Activated CD4-positive, alpha-beta T cell treated with anti-CD3 and anti-CD28 coated beads, Interleukin-2, Interleukin-6, amounts not matched to agents 100 ng/mL and 50 ng/mL, durations not matched to agents 16 hours and 8 hours (primary cell): ENCODE data around the gene SRSF7.
"Not testable (repeated sequence)": the region's sequence is repeated elsewhere in the genome, so short reads cannot be mapped to it uniquely, and the experiment has no call there.

ENCODE experiments used
- DNase-seq: peaks from one replicate; pipeline ENCODE4 v3.0.0-alpha.2; 2020

SRSF7 gene

DNA sequence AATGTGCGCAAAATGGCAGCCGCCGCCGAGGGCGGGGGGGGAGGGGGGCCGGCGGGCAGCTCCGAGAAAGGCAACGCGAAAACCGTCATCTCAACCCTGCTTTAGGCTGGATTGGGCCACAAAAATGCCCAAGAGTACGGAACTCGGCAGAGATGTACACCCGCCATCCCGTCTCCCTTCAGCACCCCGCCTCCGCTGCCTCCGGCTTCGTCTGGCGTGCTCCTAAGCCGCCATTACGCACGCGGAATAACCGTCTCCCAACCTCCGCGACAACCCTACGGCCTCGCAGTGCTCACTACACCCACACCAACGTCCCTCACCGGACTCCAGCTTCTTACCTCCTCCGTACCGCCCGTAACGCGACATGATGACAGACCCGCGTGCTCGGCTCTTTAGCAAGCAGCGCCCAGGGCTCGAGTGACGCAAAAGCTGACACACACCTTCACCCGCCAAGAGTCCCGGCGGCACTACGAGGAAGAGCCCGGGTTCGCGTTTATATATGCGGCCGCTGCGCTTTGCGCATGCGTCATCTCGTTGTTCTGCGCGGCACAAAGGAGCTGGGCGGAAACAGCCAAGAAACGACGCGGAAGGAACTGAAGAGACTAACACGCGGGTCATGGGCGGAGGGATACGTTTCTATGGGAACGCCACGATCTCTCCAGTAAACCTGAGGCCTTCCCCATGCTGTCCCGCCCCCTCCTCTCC, at the start of gene SRSF7:
Gene SRSF7, minus strand, starts transcription at position 471 of the 705 bp plus-strand sequence. Its CDS starts 105 bp downstream, at position 366.
- DNase-seq: peak; percentile 99

DNA sequence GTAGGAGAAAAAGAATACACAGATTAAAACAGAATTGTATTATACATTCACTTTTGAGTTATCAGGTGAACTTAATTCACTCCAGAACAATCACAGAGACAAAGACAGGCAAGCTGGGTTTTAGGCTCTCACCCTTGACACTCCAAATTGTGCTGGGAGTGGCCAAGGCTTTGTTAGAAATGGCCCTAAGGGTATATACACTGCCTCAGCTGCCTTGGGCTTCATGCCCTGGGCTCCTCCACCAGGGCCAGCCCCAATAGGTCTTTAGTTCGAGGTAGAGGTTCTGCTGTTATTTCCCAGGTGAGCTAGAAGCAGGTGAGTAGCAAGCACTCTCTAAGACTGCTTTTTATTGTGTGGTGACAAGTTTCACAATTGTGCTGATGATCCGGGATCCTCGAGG, 46.8 kb upstream of the SRSF7 start:
- DNase-seq: no peak

DNA sequence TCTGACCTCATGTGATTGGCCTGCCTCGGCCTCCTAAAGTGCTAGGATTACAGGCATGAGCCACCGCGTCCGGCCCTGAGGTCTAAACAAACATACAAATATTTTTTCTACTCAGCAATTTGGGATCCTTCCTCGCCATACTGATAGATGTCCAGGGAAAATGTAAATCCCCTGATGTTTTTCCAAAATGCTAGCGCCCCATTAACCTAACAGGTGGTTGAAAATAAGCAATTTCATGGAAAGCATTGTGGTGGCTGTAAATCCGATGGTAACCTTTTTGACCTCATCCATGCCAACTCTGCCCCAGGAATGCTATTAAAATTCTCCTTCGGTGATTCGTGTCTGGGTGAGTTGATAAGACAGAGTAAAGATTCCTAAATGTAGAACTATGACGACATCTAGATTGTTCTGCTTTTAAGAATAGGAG, 46.1 kb upstream of the SRSF7 start:
- DNase-seq: no peak

DNA sequence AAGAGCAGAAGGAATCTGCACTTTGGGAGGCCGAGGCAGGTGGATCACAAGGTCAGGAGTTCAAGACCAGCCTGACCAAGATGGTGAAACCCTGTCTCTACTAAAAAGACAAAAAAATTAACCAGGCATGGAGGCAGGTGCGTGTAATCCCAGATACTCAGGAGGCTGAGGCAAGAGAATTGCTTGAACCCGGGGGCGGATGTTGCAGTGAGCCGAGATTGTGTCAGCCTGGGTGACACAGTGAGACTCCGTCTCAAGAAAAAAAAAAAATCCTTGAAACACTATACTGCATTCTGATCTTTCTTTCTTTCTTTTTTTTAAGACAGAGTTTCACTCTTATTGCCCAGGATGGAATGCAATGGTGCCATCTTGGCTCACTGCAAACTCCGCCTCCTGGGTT, 43.9 kb upstream of the SRSF7 start:
- not testable (repeated sequence) for DNase-seq

DNA sequence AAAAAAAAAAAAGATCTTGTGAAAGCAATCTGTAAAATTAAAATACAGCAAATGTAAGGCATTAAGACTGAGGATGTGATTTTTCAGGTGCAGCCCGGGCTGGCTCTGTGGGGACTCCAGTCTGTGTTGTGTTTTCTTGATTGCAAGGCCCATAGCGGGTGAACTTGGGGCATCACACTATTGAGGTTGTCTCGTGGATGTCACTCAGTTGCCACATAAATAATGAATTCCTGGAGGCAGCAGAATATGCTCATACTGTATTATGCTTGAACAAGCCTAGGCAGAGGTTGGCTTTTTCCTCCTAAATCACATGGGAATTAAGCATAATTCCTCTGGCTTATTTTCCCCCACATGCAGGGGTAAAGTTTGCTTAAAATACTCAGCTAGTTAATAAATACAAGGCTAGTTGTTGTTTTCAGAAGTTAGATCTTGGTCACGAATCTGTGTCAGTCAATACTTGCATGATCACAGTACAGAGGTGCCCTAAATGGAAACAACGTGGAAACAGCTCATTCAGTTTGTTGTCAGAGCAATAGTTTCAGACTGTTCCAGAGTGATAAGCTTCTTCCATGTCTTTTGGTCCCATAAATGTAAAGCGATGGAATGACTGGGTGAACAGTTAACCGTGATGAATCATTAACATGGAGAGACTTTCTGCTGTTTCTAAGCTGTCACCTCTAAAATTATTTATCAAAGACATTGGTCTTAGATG, 43.2 kb upstream of the SRSF7 start:
- no peak for DNase-seq

DNA sequence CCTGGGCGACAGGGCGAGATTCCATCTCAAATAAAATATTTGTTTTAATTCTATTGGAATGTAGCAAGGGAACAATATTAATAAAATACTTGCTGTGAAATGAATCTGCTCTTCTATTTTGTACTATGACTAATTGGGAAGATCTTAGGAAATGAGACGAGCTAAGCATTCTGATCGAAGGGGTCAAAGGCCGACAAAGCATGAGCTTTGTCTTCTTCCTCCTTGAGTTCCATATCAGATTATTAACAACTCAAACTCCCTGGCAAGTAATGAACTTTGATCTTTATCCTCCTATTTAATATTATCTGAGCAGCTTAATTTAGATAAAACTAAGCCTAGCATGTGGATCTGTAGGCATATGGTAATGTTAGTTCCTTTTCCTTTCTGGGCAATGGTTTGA, 42.4 kb upstream of the SRSF7 start:
- DNase-seq: no peak

DNA sequence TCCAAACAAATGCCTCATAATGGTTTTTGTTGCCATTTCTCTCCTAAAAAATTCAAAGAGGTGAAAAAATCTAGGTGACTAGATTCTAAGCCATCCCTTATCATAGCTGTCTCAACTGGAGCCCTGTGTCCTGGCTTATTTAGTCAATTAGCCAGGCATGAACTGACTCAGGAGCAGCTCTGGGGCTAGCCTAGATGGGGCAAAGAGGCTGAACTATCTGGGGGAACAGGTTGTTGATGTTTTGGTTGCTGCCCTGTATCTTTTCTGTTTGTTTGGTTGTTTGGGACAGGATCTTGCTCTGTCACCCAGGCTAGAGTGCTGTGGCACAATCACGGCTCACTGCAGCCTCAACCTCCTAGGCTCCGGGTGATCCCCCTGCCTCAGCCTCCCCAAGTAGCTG, 41.6 kb upstream of the SRSF7 start:
- DNase-seq: no peak

DNA sequence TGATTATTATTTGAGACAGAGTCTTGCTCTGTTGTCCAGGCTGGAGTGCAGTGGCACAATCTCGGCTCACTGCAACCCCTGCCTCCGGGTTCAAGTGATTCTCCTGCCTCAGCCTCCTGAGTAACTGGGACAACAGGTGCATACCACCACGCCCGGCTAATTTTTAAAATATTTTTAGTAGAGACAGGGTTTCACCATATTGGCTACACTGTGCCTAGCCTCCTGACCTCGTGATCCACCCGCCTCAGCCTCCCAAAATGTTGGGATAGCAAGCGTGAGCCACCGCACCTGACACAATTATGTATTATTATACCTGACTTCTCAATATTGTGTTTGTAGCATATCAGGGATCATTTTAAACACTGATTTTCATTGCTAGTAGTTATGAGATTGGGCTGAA, 41.2 kb upstream of the SRSF7 start:
- DNase-seq: not testable (repeated sequence)

DNA sequence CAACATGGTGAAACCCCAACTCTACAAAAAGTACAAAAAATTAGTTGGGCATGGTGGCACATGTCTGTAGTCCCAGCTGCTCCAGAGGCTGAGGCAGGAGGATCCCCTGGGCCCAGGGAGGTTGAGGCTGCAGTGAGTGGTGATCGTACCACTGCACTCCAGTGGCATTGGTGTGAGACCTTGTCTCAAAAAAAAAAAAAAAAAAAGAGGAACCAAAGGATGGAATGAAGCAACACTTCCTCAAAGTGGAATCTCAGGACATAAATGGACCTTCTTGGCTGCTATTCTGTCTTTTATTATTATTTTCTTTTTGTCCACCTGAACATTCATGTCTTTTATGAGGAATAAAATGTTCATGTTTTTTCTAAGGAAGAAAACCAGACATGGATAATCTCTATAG, 40.6 kb upstream of the SRSF7 start:
- no peak for DNase-seq

DNA sequence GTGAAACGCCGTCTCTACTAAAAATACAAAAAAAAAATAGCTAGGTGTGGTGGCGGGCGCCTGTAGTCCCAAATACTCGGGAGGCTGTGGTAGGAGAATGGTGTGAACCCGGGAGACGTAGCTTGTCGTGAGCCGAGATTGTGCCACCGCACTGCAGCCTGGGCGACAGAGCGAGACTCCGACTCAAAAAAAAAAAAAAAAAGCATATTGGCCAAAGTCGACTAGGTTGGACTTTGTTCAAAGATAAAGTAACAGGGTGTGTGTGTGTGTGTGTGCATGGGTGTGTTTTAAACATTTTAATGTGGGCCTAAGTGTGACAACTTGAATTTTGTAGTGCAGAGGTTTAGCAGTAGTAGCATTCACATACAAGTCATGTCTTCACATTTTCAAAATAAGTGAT, 38.5 kb upstream of the SRSF7 start:
- DNase-seq: no peak

DNA sequence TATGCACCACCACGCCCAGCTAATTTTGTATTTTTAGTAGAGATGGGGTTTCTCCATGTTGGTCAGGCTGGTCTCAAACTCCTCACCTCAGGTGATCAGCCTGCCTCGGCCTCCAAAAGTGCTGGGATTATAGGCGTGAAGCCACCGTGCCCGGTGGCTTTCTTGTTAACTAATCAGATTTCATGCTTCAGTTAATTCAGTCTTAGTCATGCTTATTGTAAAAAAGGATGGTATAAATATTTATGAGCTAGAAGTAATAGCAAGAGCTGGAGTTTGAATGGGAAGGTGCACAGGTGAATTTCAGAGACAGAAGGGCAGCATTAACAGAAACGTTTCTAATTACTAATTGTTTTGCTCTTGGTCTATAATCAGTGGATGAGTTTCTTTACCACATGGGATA, 37.1 kb upstream of the SRSF7 start:
- no peak for DNase-seq

DNA sequence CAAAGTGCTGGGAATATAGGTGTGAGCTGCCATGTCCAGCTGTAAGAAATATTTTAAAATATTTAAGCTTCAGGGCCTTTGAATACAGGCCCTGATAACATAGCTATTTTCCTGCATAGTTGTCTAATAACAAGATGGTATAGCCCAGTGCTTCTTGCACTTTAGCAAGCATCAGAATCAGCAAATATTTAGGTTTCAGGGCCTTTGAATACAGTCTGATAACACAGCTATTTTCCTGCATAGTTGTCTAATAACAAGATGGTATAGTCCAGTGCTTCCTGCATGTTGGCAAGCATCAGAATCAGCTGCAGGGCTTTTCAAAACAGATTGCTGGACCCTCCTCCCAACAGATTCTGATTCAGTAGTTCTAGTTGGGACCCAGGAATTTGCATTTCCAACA, 32.4 kb upstream of the SRSF7 start:
- DNase-seq: no peak

DNA sequence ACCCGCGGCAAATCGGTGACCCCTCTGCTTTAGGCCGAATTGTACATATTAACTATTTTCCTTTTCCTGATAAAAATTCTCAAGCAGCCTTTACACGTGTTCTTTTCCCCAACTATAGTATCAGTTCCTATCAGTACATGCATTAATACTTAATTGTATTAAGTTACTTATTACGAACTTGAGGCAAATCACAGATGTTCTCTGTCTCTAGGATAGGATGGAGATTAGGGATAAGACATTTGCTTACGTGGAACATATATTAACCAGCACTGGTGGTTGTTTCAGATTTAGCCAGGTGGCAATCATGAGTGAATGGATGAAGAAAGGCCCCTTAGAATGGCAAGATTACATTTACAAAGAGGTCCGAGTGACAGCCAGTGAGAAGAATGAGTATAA, 27.5 kb upstream of the SRSF7 start:
- DNase-seq: peak; percentile 9

DNA sequence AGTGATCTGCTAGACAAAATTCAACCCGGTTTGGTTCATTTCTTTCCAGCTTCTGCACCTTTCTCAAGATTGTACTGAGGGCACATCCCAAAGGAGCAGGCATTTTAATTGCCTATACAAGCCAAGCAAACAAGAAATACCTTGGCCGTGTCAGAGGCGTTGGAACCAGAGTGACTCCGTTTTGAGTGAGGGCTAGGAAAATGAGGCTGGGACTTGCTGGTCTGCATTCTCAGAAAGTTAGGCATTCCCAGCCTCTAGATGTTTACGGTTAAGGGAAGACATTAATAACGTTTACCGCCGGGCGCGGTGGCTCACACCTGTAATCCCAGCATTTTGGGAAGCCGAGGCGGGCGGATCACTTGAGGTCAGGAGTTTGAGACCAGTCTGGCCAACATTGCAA, 25.4 kb upstream of the SRSF7 start:
- no peak for DNase-seq

DNA sequence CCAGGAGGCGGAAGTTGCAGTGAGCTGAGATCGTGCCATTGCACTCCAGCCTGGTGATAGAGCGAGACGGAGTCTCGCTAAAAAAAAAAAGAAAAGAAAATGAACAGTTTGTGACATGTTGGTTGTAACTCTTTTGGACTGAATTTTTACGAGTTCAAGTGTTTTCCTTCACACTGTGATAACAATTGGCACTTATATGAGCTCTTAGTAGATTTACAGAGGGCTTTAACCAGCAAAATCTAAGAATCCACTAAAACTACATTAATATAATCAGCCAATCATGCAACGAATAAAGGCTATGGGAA, 24.7 kb upstream of the SRSF7 start:
- no peak for DNase-seq

DNA sequence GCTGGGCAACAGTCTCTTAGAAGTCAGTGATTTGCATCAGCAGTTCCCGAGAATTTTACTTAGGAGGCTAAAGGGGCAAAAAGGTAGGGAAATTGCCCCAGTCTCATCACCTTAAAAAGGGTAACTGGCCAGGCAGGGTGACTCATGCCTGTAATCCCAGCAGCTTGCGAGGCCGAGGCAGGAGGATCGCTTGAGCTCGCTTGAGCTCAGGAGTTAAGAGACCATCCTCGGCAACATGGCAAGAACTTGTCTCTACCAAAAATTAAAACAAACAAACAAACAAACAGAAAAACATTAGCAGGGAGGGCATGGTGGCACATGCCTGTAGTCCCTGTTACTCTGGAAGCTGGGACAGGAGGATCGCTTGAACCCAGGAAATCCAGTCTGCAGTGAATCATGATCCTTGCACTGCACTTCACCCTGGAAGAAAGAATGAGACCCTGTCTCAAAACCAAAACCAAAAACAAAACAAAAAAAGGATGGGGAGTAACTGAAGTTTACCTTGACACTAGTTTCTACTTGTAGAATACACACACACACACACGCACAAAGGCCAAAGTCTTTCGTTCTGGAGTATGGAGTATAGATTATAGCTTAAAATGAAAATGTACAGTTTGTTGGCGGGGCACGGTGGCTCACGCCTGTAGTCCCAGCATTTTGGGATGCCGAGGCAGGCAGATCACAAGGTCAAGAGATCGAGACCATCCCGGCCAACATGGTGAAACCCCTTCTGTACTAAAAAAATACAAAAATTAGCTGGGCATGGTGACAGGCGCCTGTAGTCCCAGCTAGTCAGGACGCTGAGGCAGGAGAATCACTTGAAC, 24.1 kb upstream of the SRSF7 start:
- DNase-seq: no peak

DNA sequence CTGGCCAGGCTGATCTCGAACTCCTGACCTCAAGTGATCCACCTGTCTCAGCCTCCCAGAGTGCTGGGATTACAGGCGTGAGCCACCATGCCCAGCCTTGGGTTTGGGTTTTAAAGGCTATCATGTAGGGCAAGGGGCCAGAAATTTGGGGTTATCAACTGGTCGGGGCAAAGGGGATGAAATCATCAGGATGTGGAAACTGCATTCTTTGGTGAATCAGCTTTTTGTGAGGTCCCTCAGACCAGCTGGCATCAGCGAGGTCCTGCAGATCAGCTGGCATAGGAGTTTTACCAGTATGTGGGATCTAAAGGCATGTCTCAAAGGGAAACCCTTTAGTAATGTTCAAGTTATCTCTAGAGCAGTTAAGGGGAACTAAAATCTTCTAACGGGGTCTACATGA, 20.5 kb upstream of the SRSF7 start:
- no peak for DNase-seq

DNA sequence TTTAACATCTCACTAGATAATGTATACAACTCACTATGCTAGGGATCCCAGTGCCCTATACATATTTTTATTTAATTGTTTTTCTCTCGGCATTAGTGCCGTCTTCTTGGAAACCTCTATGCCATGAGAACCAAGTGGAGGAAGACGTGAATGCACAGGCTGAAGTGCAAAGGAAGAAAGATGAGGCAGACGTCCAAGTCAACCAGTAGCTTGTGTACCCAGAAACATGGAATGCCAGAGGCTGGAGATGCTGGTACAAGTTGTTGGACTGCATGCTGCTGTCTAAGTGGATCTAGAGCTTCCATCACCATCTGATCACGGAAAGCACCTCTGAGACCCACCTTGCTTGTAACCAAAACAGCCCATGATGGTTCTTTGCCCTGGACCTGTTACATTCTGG, 14.4 kb upstream of the SRSF7 start:
- no peak for DNase-seq

DNA sequence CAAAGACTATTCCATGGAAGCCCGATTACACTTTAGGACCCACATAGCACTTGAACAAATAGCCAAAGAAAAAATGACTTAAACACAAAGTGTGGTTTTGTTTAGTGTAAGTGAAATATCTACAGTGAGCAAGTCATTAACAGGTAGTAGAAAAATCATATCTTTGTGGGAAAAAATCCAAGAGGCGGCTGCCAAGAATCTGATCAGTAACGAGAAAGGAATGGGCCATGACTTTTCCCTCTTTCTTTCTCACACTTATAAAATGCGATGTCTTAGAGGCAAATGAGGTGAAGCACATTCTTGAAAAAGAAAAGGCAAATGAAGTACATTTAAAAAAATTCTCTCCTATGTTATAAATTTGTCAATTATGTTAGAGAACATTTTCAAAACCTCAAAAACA, 14.0 kb upstream of the SRSF7 start:
- no peak for DNase-seq

DNA sequence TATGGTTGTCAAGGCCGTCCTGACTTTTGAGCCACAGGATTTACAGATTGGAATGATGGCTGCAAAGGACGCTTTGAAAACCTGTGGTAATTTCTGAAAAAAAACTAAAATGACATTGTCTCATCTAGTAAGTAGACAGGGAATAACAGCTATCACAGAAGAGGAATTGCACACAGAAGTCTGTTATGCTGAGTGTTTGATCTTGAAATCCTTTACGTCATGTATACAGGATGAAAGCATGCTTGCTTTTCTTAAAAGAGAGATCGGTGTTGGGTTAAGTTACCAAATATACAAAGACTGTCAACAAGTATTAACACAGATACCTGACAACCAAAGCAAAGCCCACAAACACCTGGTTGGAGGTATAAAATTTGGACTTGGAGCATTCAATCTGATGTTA, 12.6 kb upstream of the SRSF7 start:
- DNase-seq: no peak

DNA sequence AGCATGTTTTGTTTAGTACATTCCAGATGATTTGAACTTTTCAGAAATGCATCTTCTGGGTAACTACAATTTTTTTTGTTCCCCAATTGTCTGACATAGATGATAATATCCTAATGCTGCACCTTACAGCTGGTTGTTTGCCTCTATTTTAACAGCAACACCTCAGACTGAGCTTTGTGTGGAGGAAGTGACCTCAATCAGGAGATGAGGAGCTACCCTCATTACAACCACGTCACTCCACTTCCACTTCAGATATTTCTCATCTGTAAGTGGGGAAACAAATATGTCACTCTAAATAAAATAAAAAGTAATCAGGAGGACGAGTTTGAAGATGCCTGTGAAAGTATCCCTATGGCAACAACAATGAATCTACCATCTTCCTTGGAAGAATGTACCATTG, 12.1 kb upstream of the SRSF7 start:
- DNase-seq: peak; percentile 53

DNA sequence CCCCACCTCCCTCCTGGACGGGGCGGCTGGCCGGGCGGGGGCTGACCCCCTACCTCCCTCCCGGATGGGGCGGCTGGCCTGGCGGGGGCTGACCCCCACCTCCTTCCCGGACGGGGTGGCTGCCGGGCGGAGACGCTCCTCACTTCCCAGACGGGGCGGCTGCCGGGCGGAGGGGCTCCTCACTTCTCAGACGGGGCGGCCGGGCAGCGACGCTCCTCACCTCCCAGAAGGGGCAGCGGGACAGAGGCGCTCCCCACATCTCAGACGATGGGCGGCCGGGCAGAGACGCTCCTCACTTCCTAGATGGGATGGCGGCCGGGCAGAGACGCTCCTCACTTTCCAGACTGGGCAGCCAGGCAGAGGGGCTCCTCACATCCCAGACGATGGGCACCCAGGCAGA, 4.7 kb upstream of the SRSF7 start:
- DNase-seq: not testable (repeated sequence)

DNA sequence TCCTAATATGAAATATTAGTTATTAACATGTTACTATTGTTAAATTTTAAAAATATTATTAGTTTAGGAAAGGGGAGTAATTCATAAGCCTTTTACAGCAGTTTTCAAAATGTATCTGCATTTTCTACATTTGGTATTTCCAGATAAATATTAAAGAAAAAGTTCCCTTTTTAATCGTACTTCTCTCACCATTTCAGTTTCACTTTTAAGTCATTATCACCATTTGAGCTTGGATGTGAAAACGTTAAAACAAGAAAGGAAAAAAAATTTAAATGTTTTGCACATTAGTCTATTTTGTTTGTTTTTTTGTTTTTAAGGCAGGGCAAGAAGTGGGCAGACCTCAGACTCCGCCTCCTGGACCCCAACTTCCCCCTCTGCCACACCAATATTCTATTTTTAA, 3.3 kb upstream of the SRSF7 start:
- DNase-seq: no peak

DNA sequence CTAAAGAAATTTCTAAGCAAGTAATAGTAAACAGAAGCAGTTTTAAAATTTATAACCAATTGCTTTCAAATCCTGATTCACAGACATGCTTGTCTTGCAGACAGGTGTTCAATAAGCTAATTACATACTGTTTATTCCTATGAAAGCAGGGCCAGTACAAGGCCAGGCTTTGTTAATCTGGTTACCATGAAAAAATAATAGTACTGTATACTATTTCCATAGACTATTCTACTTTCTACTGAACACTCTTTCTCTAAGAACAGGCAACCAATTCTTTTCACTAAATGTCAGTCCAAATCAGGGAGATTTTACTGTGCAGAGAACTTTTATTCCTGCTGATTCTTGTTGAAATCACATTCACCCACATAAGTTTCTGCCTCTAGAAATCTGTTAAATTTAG, 2.9 kb upstream of the SRSF7 start:
- no peak for DNase-seq
